D721Med (cell line): ENCODE data around the gene CAPN5.

Source experiments
- DNase-seq: peaks from one replicate; pipeline ENCODE4 v3.0.0; 2011; ENCODE audit warnings: low spot score; ENCODE audit not compliant: insufficient read length
- FAIRE-seq: peaks from 2 replicates; lab custom pipeline; 2011; peaks lifted over from hg19 to GRCh38; lab: Jason Lieb, UNC
- TF ChIP-seq, protein P1 (sequence below): IDR thresholded peaks from 2 replicates; pipeline ENCODE4 v1.5.1; 2012; ENCODE audit warnings: mild to moderate bottlenecking, control low read depth; ENCODE audit not compliant: insufficient read depth; ENCODE audit errors: missing control alignments

Gene CAPN5

DNA sequence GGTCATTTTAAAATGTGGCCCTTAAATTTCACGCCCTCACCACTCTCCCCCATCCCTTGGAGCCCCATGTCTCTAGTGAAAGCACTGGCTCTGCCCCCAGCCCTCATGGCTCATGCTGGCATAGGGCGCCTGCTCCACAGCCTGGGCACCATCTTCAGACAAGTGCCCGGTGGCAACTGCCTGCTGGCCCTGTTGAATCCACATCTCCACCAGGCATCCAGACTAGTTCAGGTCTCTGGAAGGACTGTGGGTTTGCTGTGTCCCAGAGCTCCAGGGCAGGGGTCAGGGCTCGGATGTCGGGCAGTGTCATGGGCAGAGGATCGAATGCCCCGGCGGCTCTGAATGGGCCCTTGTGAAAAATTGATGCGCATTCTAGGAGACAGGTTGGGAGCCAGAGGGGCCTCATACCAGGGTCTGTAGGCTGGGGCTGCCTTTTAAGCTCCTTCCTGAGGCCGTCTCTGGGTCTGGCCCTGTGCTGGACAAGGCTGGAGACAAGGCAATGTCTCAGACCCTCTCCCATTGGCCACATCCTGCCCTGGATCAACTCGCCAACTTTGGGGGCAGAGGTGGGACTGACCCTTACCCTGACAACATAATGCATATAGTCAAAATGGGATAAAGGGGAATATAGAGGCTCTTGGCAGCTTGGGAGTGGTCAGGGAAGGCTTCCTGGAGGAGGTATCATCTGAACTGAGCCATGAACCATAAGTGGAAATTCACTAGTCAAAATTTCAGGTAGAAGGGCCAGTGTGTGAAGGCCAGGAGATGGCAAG, 62.5 kb downstream of the CAPN5 start:
- TF ChIP-seq, protein P1, sequence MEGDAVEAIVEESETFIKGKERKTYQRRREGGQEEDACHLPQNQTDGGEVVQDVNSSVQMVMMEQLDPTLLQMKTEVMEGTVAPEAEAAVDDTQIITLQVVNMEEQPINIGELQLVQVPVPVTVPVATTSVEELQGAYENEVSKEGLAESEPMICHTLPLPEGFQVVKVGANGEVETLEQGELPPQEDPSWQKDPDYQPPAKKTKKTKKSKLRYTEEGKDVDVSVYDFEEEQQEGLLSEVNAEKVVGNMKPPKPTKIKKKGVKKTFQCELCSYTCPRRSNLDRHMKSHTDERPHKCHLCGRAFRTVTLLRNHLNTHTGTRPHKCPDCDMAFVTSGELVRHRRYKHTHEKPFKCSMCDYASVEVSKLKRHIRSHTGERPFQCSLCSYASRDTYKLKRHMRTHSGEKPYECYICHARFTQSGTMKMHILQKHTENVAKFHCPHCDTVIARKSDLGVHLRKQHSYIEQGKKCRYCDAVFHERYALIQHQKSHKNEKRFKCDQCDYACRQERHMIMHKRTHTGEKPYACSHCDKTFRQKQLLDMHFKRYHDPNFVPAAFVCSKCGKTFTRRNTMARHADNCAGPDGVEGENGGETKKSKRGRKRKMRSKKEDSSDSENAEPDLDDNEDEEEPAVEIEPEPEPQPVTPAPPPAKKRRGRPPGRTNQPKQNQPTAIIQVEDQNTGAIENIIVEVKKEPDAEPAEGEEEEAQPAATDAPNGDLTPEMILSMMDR: no peak
- FAIRE-seq (no peak), DNase-seq (no peak)

DNA sequence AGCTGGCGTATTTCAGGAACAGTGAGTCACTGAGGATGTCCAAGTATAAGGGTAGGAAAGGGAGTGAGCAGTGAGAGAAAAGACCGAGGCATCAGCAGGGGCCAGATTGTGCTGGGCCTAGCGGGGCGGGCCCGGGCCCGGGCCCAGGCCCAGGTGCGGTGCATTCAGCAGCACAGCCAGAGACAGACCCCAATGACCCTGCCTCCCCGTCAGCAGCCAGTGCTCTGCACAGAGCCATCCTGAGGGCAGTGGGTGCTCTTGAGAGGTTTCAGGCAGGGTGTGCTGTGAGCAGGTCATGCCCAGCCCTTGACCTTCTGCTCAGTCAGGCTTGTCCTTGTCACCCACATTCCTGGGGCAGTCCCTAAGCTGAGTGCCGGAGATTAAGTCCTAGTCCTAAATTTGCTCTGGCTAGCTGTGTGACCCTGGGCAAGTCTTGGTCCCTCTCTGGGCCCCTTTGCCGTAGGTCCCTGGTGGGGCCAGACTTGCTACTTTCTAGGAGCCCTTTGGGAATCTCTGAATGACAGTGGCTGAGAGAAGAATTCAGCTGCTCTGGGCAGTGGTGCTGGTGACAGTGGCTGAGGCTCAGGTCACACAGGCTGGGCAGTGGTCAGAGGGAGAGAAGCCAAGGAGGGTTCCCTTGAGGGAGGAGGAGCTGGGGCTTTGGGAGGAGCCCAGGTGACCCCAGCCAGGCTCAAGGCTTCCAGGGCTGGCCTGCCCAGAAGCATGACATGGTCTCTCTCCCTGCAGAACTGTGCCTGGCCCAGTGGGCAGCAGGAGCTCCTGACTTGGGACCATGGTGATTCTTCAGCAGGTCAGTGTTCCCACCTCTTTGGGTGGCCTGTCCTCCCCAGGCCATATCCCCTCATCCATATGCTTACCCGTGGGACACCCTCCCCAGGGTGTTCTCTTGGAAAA, 63.3 kb downstream of the CAPN5 start:
- DNase-seq: no peak
- TF ChIP-seq, protein P1: no peak
- no peak for FAIRE-seq

DNA sequence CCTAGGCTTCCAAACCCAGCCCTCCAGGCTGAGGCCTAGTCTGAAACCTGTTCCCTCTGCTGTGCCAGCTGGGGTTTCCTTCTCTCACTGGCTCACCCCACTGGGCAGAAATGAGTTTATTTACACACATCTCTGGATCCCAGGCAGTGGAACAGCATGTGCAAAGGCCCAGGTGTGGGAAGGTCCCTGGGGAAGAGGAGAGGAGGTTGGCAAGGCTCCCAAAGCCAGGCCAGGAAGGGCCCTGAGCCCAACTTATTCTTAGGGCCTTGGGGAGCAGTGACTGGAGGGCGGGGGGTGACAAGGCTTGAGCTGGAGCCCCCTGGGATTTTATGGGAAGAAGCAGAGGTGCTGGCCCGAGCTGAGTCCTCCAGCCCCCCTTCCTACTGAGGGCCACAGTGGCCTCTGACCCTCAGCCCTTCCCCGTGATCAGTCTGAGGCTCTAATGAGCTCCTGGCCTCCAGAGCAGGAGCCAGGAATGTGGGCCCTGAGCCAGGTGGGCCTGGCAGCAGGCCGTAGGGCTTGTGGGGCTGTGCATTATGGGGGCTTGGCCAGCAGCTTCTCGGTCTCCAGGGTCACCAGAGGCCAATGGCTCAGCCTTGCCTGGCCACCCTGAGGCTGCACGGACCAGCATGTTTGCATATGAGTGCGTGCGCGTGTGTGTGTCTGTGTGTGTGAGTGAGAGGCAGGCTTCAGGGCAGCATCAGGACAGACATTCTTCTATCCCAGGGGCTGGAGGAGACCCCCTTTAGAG, 64.2 kb downstream of the CAPN5 start:
- TF ChIP-seq, protein P1: no peak
- no peak for FAIRE-seq
- no peak for DNase-seq

DNA sequence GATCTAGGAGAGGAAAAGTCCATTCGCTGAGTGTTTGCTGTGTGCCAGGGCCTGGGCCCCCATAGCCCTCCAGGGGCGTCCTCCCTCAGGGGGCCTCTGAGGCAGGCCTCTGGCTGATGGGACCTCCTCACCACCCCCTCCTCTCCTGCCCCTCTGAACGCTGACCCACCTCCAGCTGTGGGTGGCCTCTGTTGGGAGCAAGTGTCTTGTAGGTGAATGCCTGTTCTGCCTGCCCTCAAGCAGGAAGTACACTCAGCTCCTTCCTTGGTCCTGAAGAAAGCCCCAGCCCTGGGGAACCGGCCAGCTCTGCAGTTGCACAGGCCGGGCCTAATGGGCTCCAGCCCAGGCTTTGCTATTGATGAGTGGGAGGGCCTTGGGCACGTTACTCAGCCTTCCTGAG, 64.8 kb downstream of the CAPN5 start:
- FAIRE-seq: no peak
- TF ChIP-seq, protein P1: no peak
- DNase-seq: no peak

DNA sequence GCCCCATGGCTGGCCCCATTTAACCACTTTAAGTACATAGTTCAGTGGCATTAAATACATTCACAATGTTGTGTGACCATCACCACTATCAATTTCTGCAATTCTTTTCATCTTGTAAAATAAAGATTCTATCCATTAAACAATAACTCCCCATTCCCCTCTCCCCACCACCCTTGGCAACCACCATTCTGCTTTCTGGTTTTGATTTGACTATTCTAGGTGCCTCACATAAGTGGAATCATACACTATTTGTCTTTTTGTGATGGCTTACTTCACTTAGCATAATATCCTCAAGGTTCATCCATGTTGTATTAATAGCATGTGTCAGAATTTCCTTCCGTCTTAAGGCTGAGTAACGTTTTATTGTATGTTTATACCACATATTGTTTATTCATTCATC, 68.3 kb downstream of the CAPN5 start:
- FAIRE-seq (no peak), DNase-seq (no peak)
- TF ChIP-seq, protein P1: no peak

DNA sequence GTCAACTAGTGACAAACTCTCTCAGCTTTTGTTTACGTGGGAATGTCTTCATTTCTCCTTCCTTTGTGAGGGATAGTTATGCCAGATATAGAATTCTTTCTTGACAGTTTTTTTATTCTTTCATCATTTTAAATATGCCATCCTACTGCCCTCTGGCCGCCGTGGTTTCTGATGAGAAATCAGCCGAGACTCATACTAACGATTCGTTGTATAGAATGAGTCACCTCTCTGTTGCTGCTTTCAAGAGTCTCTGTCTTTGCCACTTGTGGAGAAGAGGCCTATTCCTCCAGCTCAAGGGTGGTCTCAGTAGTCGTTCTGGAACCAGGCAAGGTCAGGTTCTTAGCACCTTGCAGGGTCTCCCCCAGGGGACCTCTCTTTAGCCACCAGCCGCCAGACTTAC, 69.3 kb downstream of the CAPN5 start:
- DNase-seq (no peak), FAIRE-seq (no peak)
- TF ChIP-seq, protein P1: no peak
